ENCODE data around the gene YIPF7.

The YIPF7 gene

DNA sequence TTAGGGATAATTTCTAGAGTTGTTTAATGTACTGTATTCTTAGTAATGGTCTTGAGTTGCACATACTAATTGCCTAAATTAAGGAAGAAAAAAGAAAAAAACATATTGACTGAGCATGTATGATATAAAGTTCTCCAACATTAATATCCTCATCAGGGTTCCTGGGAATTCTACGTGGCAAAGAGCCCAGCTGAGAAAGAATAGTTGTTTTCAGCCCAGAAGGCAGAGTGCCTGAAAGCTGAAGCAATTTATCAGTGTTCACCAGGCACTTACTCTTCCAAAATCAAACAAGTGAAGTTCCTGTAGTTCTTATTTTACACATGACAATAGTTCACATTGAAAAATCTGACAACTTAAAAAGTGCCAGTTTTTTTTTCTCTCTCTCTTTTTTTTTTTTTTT, 27.7 kb downstream of the YIPF7 start:
- DNase-seq: no peak

DNA sequence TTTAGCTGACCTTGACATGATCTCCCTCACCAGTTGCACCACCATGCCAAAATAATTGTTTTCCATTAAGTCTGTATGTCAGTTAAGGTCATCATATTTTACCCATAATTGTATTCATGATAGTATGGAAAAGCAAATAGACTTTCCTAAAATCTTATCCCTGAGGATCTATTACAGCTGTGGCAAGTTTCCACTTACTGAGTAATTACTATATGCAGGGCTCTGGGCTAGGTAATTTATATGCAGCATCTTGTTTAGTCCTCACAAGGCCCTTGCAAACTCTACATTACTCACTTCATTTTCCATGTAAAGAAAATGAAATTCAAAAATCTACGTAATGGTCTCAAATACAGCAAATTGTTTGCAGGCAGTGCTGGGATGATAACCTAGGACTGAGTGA, 34.8 kb downstream of the YIPF7 start:
- DNase-seq: no peak

GRCh38 chr4:44583393-44583792, 68.0 kb downstream of the YIPF7 start:
- DNase-seq: no peak

GRCh38 chr4:44580231-44580630, 71.2 kb downstream of the YIPF7 start:
- no peak for DNase-seq

DNA sequence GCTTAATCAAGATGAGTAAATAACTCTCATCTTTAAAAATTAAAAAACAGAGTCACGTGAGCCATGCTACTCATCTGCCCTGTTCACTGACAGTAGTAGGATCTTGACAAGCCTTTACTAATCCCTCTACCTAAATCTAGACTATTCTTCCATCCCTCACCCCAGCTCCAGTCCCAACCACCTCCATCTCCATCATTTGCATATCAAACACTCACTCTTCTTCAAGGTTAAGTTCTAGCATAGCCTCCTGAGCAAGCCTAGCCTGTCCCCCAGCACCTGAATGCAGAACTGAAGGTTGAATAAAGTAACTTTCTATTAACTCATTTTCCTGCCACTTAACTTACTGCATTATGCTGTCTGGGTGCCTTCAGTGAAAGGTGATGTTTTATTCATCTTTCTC, 72.5 kb downstream of the YIPF7 start:
- DNase-seq: no peak
